GM21529 (cell line): ENCODE results near the gene SNAP23.

Experiments
- ATAC-seq: cut with Tn5 transposase; IDR thresholded peaks from one replicate; pipeline ENCODE4 v1.9.1; 2021; ENCODE audit not compliant: unreplicated experiment

The SNAP23 gene

GRCh38 chr15:42495361-42496212 is at the start of gene SNAP23:
TSS of gene SNAP23 (plus strand) at chr15:42495634. CDS start at chr15:42511847, 16,213 bp downstream.
- ATAC-seq, result peak; percentile 74

GRCh38 chr15:42447599-42447998 is 47.8 kb upstream of the SNAP23 start:
- ATAC-seq, result no peak

- no peak for ATAC-seq
Measured at GRCh38 chr15:42448281-42448680, 47.2 kb upstream of the SNAP23 start.

GRCh38 chr15:42449770-42450424 is 45.5 kb upstream of the SNAP23 start:
- ATAC-seq, result no peak

GRCh38 chr15:42450425-42450790 is 45.0 kb upstream of the SNAP23 start:
- no peak for ATAC-seq

GRCh38 chr15:42453826-42454225 is 41.6 kb upstream of the SNAP23 start:
- ATAC-seq, result no peak

GRCh38 chr15:42456531-42456930 is 38.9 kb upstream of the SNAP23 start:
- no peak for ATAC-seq

GRCh38 chr15:42456971-42457370 is 38.5 kb upstream of the SNAP23 start:
- ATAC-seq, result no peak

- peak; percentile 92 for ATAC-seq
Measured at GRCh38 chr15:42457445-42458442, 37.7 kb upstream of the SNAP23 start.

GRCh38 chr15:42461261-42461660 is 34.2 kb upstream of the SNAP23 start:
- ATAC-seq, result no peak

GRCh38 chr15:42465520-42466259 is 29.7 kb upstream of the SNAP23 start:
- ATAC-seq, result no peak

GRCh38 chr15:42471002-42471401 is 24.4 kb upstream of the SNAP23 start:
- no peak for ATAC-seq

- no peak for ATAC-seq
Measured at GRCh38 chr15:42474827-42475226, 20.6 kb upstream of the SNAP23 start.

GRCh38 chr15:42482701-42483100 is 12.7 kb upstream of the SNAP23 start:
- ATAC-seq, result no peak

GRCh38 chr15:42483677-42484076 is 11.8 kb upstream of the SNAP23 start:
- no peak for ATAC-seq

GRCh38 chr15:42490291-42490670 is 5.2 kb upstream of the SNAP23 start:
- peak; percentile 2 for ATAC-seq

GRCh38 chr15:42490671-42491538 is 4.5 kb upstream of the SNAP23 start, which contains the start of gene ZNF106:
TSS of gene ZNF106 (minus strand) at chr15:42491141. CDS start at chr15:42472289, 18,852 bp downstream.
- ATAC-seq, result peak; percentile 47

- ATAC-seq, result no peak
Measured at GRCh38 chr15:42491539-42492225, 3.8 kb upstream of the SNAP23 start.

- ATAC-seq, result no peak
Measured at GRCh38 chr15:42493679-42494078, 1.8 kb upstream of the SNAP23 start.
